ENCODE results near the gene TTC9B.

The TTC9B gene

GRCh38 chr19:40217027-40217810, 965 bp downstream of the TTC9B start:
- no peak for TF ChIP-seq FOXP2 (optimal IDR thresholded peaks at IDR 0.05; ENCODE audit: control extremely low read depth, extremely low read length, insufficient read depth)
- no peak for TF ChIP-seq POLR2AphosphoS5 (IDR thresholded peaks at IDR 0.05; ENCODE audit: borderline replicate concordance, low read depth, low read length)
- Histone ChIP-seq H3K4me3 (no peak overlapping the region), H3K27ac (no peak overlapping the region), H3K9ac (ENCODE audit: insufficient read length) (no peak overlapping the region), H3K36me3 (ENCODE audit: insufficient read depth, low read length) (no peaks in the 10 kb centered on the region), H3K9me3 (ENCODE audit: low read depth, low read length) (no peaks in the 10 kb centered on the region)
- no peak for DNase-seq (ENCODE audit: low read depth, low spot score)

GRCh38 chr19:40216777-40217026, 1.5 kb downstream of the TTC9B start:
- Histone ChIP-seq H3K36me3 (ENCODE audit: insufficient read depth, low read length) (no peaks in the 10 kb centered on the region), H3K9ac (ENCODE audit: insufficient read length) (no peak overlapping the region), H3K9me3 (ENCODE audit: low read depth, low read length) (no peaks in the 10 kb centered on the region), H3K27ac (no peak overlapping the region), H3K4me3 (no peak overlapping the region)
- no peak for TF ChIP-seq FOXP2 (optimal IDR thresholded peaks at IDR 0.05; ENCODE audit: control extremely low read depth, extremely low read length, insufficient read depth)
- TF ChIP-seq EZH2 (IDR thresholded peaks at IDR 0.05), result no peak
- no peak for TF ChIP-seq POLR2AphosphoS5 (IDR thresholded peaks at IDR 0.05; ENCODE audit: borderline replicate concordance, low read depth, low read length)
- no peak for DNase-seq (ENCODE audit: low read depth, low spot score)

GRCh38 chr19:40216013-40216776, 2.0 kb downstream of the TTC9B start:
- Histone ChIP-seq H3K9ac (ENCODE audit: insufficient read length) (no peak overlapping the region), H3K36me3 (ENCODE audit: insufficient read depth, low read length) (no peaks in the 10 kb centered on the region), H3K27ac (no peak overlapping the region), H3K9me3 (ENCODE audit: low read depth, low read length) (no peaks in the 10 kb centered on the region), H3K4me3 (no peak overlapping the region)
- TF ChIP-seq FOXP2 (optimal IDR thresholded peaks at IDR 0.05; ENCODE audit: control extremely low read depth, extremely low read length, insufficient read depth), result no peak
- no peak for TF ChIP-seq EZH2 (IDR thresholded peaks at IDR 0.05)
- no peak for TF ChIP-seq POLR2AphosphoS5 (IDR thresholded peaks at IDR 0.05; ENCODE audit: borderline replicate concordance, low read depth, low read length)
- DNase-seq (ENCODE audit: low read depth, low spot score), result no peak

DNA sequence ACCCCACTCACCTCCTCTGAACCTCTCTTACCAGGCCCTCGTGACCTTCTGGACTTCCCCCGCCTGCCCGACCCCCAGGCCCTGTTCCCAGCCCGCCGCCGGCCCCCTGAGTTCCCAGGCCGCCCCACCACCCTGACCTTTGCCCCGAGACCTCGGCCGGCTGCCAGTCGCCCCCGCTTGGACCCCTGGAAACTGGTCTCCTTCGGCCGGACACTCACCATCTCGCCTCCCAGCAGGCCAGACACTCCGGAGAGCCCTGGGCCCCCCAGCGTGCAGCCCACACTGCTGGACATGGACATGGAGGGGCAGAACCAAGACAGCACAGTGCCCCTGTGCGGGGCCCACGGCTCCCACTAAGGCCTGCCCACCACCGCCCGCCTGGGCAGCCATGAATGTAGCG, 3.2 kb downstream of the TTC9B start:
- DNase-seq (ENCODE audit: low read depth, low spot score), result no peak
- no peak overlapping the region for H3K27ac ChIP-seq
- no peak for TF ChIP-seq EZH2 (IDR thresholded peaks at IDR 0.05)
- no peak for TF ChIP-seq POLR2AphosphoS5 (IDR thresholded peaks at IDR 0.05; ENCODE audit: borderline replicate concordance, low read depth, low read length)
- H3K36me3 ChIP-seq (ENCODE audit: insufficient read depth, low read length), result no peaks in the 10 kb centered on the region
- no peak overlapping the region for H3K4me3 ChIP-seq
- H3K9ac ChIP-seq (ENCODE audit: insufficient read length), result no peak overlapping the region
- H3K9me3 ChIP-seq (ENCODE audit: low read depth, low read length), result no peaks in the 10 kb centered on the region

DNA sequence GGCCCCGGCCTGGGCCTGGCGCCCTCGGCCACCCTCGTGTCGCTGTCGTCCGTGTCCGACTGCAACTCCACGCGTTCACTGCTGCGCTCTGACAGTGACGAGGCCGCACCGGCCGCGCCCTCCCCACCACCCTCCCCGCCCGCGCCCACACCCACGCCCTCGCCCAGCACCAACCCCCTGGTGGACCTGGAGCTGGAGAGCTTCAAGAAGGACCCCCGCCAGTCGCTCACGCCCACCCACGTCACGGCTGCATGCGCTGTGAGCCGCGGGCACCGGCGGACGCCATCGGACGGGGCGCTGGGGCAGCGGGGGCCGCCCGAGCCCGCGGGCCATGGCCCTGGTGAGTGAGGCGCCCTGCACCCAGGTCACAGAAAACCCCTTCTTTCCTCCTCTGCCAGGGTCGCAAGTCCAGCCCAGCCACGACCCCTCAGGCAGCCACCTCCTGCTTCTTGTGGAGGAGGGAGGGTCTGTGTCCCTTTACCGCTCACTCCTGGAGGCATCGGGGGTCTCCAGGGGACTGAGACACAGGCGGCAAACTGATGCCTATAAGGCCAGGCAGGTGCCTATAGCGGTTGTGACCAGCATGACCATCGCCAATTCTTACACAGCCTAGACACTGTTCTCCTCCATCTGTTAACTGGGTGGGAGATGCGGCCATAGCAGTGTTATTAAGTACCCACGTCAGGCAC, 4.2 kb downstream of the TTC9B start:
- H3K4me3 ChIP-seq, result no peak overlapping the region
- no peak overlapping the region for H3K9ac ChIP-seq (ENCODE audit: insufficient read length)
- no peaks in the 10 kb centered on the region for H3K36me3 ChIP-seq (ENCODE audit: insufficient read depth, low read length)
- TF ChIP-seq EZH2 (IDR thresholded peaks at IDR 0.05) (no peak), POLR2AphosphoS5 (IDR thresholded peaks at IDR 0.05; ENCODE audit: borderline replicate concordance, low read depth, low read length) (no peak), FOXP2 (optimal IDR thresholded peaks at IDR 0.05; ENCODE audit: control extremely low read depth, extremely low read length, insufficient read depth) (no peak)
- no peak overlapping the region for H3K27ac ChIP-seq
- no peaks in the 10 kb centered on the region for H3K9me3 ChIP-seq (ENCODE audit: low read depth, low read length)
- DNase-seq (ENCODE audit: low read depth, low spot score), result no peak

GRCh38 chr19:40213251-40213829, 4.8 kb downstream of the TTC9B start:
- H3K4me3 ChIP-seq, result no peak overlapping the region
- no peaks in the 10 kb centered on the region for H3K9me3 ChIP-seq (ENCODE audit: low read depth, low read length)
- TF ChIP-seq POLR2AphosphoS5 (IDR thresholded peaks at IDR 0.05; ENCODE audit: borderline replicate concordance, low read depth, low read length) (no peak), FOXP2 (optimal IDR thresholded peaks at IDR 0.05; ENCODE audit: control extremely low read depth, extremely low read length, insufficient read depth) (no peak), EZH2 (IDR thresholded peaks at IDR 0.05) (no peak)
- H3K36me3 ChIP-seq (ENCODE audit: insufficient read depth, low read length), result no peaks in the 10 kb centered on the region
- no peak for DNase-seq (ENCODE audit: low read depth, low spot score)
- no peak overlapping the region for H3K9ac ChIP-seq (ENCODE audit: insufficient read length)
- no peak overlapping the region for H3K27ac ChIP-seq

GRCh38 chr19:40210889-40211288, 7.3 kb downstream of the TTC9B start:
- Histone ChIP-seq H3K9me3 (ENCODE audit: low read depth, low read length) (no peaks in the 10 kb centered on the region), H3K36me3 (ENCODE audit: insufficient read depth, low read length) (no peaks in the 10 kb centered on the region), H3K27ac (no peak overlapping the region), H3K9ac (ENCODE audit: insufficient read length) (no peak overlapping the region), H3K4me3 (no peak overlapping the region)
- no peak for DNase-seq (ENCODE audit: low read depth, low spot score)
- no peak for TF ChIP-seq POLR2AphosphoS5 (IDR thresholded peaks at IDR 0.05; ENCODE audit: borderline replicate concordance, low read depth, low read length)
- TF ChIP-seq EZH2 (IDR thresholded peaks at IDR 0.05), result no peak
- TF ChIP-seq FOXP2 (optimal IDR thresholded peaks at IDR 0.05; ENCODE audit: control extremely low read depth, extremely low read length, insufficient read depth), result no peak

GRCh38 chr19:40208602-40209001, 9.6 kb downstream of the TTC9B start:
- no peak overlapping the region for H3K9ac ChIP-seq (ENCODE audit: insufficient read length)
- no peak for DNase-seq (ENCODE audit: low read depth, low spot score)
- no peak for TF ChIP-seq FOXP2 (optimal IDR thresholded peaks at IDR 0.05; ENCODE audit: control extremely low read depth, extremely low read length, insufficient read depth)
- no peak for TF ChIP-seq POLR2AphosphoS5 (IDR thresholded peaks at IDR 0.05; ENCODE audit: borderline replicate concordance, low read depth, low read length)
- no peak for TF ChIP-seq EZH2 (IDR thresholded peaks at IDR 0.05)
- H3K4me3 ChIP-seq, result no peak overlapping the region
- no peaks in the 10 kb centered on the region for H3K36me3 ChIP-seq (ENCODE audit: insufficient read depth, low read length)
- no peaks in the 10 kb centered on the region for H3K9me3 ChIP-seq (ENCODE audit: low read depth, low read length)
- no peak overlapping the region for H3K27ac ChIP-seq

Data from SK-N-MC (cell line).